Measurements from ENCODE around the gene PKP1. TPM values are rescaled to one million over a fixed set of nuclear protein-coding genes. Genes with fewer than 3 reads are reported as not detected.

The PKP1 gene
- total RNA-seq, 1 donor from 2014 or later = 409 TPM

DNA sequence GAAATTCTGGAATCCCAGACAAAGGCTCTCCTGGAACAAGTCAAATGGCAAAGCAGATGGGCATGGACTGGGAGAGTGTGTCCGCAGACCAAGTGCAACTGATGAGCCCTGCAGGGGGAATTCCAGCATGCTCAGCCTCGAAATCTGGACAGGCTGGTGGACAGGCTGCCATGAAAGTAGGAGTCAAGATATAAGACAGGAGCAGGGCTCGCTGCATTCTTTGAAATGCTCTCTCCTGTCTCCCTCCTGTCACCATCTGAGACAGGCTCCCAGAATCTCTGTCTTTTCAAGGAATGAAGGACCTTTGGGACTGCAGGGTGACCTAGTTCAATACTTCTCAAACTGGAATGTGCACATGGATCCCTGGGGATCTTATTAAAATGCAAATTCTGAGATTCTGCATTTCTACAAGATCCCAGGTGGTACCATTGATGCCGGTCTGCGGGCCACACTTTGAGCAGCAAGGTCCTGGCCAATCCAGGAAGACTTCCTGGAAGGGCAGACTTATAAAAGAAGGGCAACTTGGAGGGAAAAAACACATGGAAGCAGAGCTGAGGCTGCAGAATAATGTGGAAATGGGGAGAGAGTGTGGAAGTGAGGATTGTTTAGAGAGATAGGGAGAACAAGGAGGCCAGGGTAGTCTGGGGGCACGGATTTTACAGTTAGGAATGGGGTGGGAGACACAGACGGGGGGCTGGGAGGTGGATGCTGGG, 64.3 kb downstream of the PKP1 start:
- TF ChIP-seq POLR2AphosphoS5 (IDR thresholded peaks at IDR 0.05; ENCODE audit: insufficient read depth in 1 of 2, low read depth in 1 of 2) = no peak
- TF ChIP-seq CTCF (IDR thresholded peaks at IDR 0.05) = no peak
- no peak for TF ChIP-seq POLR2A (IDR thresholded peaks at IDR 0.05)
- H3K27me3 ChIP-seq = no peaks in the 10 kb centered on the region
- H3K4me3 ChIP-seq = no peak overlapping the region
- no peaks in the 10 kb centered on the region for H3K9me3 ChIP-seq
- peak overlapping the region; percentile 0 for H3K27ac ChIP-seq
- intact Hi-C loops (cut with DNase I) = no loop called here
- H3K4me1 ChIP-seq = peaks cover 7% of the 10 kb centered on the region
- DNase-seq (ENCODE audit: extremely low spot score in 2 of 2) = no peak
- no peaks in the 10 kb centered on the region for H3K36me3 ChIP-seq

GRCh38 chr1:201348211-201348566, 64.9 kb downstream of the PKP1 start:
- no peak for DNase-seq (ENCODE audit: extremely low spot score in 2 of 2)
- peaks cover 7% of the 10 kb centered on the region for H3K4me1 ChIP-seq

GRCh38 chr1:201349092-201349491, 65.8 kb downstream of the PKP1 start:
- H3K4me1 ChIP-seq = peaks cover 14% of the 10 kb centered on the region
- no peak for DNase-seq (ENCODE audit: extremely low spot score in 2 of 2)
- intact Hi-C loops (cut with DNase I) = no loop called here
- no peak overlapping the region for H3K27ac ChIP-seq
- H3K4me3 ChIP-seq = no peak overlapping the region
- H3K9me3 ChIP-seq = no peaks in the 10 kb centered on the region
- H3K27me3 ChIP-seq = no peaks in the 10 kb centered on the region
- no peak for TF ChIP-seq POLR2A (IDR thresholded peaks at IDR 0.05)
- TF ChIP-seq POLR2AphosphoS5 (IDR thresholded peaks at IDR 0.05; ENCODE audit: insufficient read depth in 1 of 2, low read depth in 1 of 2) = no peak
- TF ChIP-seq CTCF (IDR thresholded peaks at IDR 0.05) = no peak
- no peaks in the 10 kb centered on the region for H3K36me3 ChIP-seq

More at GRCh38 chr1:201348211-201348566, 64.9 kb downstream of the PKP1 start:
- TF ChIP-seq CTCF (IDR thresholded peaks at IDR 0.05) = peak in 2 of 3 experiments; percentile 14 to 38
- no peak for TF ChIP-seq POLR2A (IDR thresholded peaks at IDR 0.05)
- no peak for TF ChIP-seq POLR2AphosphoS5 (IDR thresholded peaks at IDR 0.05; ENCODE audit: insufficient read depth in 1 of 2, low read depth in 1 of 2)
- Histone ChIP-seq H3K9me3 (no peaks in the 10 kb centered on the region), H3K4me3 (no peak overlapping the region), H3K27me3 (no peaks in the 10 kb centered on the region), H3K27ac (no peak overlapping the region), H3K36me3 (no peaks in the 10 kb centered on the region)
- intact Hi-C loops (cut with DNase I) = no loop called here

- TF ChIP-seq CTCF (IDR thresholded peaks at IDR 0.05) (no peak), POLR2A (IDR thresholded peaks at IDR 0.05) (no peak), POLR2AphosphoS5 (IDR thresholded peaks at IDR 0.05; ENCODE audit: insufficient read depth in 1 of 2, low read depth in 1 of 2) (no peak)
Measured at GRCh38 chr1:201350361-201350725, 67.0 kb downstream of the PKP1 start.

DNA sequence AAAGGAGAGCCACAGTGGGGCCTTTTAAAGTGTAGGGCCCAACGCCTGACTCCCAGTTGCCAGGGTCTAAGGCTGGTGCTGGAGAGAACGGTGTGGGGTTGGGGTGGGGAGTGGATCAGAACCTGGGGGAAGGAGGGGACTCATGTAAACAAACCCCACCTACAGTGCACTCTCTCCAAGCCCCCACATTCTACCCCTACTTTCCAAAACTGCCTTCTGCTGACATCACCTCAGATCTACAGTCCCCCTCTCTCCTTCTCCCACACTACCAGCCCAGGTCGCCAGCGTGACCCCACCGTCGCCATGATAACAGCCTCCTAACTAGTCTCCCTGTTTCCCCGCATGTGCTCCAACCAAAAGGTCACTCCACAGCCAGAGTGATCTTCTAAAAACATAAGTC, 67.6 kb downstream of the PKP1 start:
- H3K27me3 ChIP-seq = no peaks in the 10 kb centered on the region
- H3K4me1 ChIP-seq = peaks cover 16% of the 10 kb centered on the region
- TF ChIP-seq CTCF (IDR thresholded peaks at IDR 0.05) = no peak
- intact Hi-C loops (cut with DNase I) = no loop called here
- DNase-seq (ENCODE audit: extremely low spot score in 2 of 2) = no peak
- no peaks in the 10 kb centered on the region for H3K36me3 ChIP-seq
- no peaks in the 10 kb centered on the region for H3K9me3 ChIP-seq
- H3K27ac ChIP-seq = no peak overlapping the region
- no peak overlapping the region for H3K4me3 ChIP-seq

More at GRCh38 chr1:201350361-201350725, 67.0 kb downstream of the PKP1 start:
- Histone ChIP-seq H3K27me3 (no peaks in the 10 kb centered on the region), H3K4me1 (peaks cover 19% of the 10 kb centered on the region), H3K27ac (no peak overlapping the region), H3K4me3 (no peak overlapping the region), H3K36me3 (no peaks in the 10 kb centered on the region), H3K9me3 (no peaks in the 10 kb centered on the region)
- no peak for DNase-seq (ENCODE audit: extremely low spot score in 2 of 2)
- intact Hi-C loops (cut with DNase I) = no loop called here
